Measurements from ENCODE around the gene SFTPA2.
"Not testable (repeated sequence)": the region's sequence is repeated elsewhere in the genome, so short reads cannot be mapped to it uniquely, and the experiment has no call there.

SFTPA2 gene

DNA sequence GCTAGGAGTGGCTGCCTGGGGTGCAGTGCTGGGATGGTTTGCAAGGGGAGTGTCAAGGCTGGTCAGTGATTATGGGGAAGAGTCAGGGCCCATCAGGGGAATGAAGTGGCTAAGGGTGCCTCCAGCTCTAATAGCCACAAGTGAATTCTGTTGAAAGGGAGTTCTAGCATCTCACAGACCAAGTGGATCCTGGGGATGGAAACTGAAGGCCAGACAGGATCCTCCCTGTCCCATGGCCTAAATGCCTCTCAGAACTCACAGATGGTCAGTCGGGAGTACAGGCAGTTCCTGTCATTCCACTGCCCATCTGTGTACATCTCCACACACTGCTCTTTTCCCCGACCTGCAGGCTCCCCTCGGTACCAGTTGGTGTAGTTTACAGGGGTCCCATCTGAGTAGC, 3.2 kb downstream of the SFTPA2 start:
- not testable (repeated sequence) for FAIRE-seq

DNA sequence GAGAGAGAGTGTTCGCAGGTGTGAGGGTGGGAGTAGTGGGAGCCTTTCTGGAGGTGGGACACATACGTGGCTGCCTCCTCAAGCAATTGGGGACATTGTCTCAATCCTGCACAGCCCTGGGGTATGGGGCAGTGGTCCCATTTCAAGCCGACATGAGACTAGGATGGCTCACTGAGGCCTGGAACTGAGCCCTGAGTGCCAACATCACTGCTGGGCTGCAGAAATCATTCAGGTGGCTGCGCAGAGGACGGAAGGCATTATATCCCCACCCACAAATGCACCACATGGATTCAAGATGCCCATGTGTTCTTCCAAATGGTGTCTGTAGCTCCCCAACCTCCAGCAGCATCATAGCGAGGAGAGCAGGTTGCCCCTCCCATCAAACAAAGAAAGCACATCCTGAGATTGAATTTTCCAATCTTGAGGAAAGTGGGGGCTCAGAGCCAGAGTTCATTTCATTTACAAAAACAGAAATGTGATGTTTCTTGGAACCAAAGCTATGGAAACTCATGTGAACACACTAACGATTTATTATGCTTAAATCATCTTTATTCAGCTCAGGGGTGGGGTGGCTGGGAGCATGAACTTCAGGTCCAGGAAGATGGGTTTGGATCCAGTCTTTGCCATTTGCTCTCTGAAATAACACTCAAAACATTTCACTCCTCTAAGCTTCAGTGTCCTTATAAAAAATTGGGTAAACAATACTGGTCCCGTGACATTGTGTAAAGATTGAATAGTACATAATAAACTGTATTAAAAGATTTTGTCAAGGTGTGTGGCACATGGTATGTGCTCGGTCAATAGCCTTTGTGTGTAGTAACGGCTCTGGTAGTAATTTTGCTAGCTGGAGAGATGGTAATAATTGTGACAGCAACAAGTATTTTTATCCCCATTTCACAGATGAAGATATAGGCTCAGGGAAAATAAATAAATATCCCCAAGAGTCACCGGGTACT, 4.6 kb downstream of the SFTPA2 start:
- FAIRE-seq: no peak

DNA sequence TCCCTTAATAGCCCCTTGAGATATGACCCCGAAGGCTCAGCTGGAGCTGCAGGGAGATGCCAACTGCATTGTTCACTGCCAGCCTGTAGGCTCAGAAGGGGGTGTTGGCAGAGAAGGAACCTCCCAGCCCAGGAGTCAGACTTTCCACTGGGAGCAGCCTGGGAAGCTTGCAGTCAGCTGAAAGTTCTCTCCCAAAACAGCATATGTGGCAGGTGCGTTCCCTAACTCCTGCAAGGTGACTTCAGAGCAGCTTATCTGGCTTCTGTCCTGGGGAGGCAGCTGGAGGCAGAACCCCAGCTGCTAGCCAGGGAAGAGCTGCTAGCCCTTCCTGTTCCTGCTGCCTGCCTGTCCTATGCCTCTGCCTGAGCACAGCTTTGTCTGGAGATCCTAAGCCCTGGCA, 8.1 kb downstream of the SFTPA2 start:
- FAIRE-seq: no peak

DNA sequence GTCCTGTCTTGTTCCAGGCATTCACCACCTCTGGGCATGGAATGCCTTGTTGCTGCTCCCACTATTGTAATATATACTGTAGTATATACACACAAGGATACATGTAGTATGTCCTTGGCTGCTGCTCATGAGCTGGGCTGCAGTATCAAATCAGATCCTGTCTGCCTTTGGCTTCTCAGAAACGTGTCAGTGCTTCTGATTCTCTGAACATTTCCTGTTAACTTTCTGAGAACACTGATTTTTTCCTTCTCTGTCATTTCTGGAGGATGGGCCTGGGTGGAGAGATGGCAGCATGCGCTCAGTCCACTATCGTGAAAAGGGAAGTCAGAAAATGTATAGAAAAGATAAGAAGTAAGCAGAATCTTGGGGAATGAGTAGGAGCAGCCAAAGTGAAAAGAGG, 12.2 kb downstream of the SFTPA2 start:
- no peak for FAIRE-seq

DNA sequence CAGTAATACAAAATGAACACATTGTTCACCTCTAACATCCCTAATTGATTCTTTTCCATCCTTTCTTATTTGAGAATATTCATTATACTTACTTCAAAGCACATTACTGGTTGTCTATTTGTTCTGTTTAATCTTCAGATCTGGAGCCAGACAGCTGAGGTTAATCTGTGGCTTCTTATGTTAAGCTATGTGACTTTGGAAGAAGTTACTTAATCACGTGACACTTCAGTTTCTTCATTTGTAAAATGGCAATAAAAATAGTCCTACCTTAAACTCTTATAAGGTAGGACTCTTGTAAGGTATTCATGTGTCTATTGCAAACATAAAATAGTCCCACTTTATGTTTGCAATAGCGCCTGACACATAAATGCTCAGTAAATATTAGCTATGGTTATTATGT, 13.1 kb downstream of the SFTPA2 start:
- not testable (repeated sequence) for FAIRE-seq

DNA sequence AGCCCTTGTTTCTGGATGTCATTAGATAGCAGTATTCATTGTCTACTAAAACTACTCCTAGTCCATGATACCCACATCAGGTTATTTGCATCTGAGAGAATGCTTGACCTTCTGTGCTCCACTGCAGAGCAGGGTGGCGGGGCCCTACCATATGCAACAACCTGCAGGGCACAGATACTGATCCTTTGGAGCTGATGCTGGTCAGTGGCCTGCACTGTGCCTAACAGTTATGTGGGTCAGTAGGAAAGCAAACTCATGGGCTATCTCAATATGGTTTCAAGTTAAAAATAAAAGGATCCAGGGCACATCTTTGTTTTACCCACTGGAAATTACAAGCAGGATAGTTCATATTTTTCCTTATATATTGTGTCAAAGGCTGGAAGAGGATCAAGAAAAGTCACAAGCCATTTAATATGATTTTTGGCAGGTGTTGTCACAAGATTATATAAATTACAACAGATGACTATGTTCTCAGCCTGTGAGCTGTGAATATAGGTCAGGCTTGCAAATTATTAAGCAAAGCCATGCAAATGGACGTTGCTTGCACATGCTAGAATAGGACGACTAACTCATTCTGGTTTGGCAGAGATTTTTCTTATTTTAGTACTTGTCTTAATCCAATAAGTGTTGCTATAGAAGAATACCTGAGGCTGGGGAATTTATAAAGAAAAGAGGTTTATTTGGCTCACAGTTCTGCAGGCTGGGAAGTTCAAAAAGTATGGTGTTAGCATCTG, 15.1 kb downstream of the SFTPA2 start:
- FAIRE-seq: not testable (repeated sequence)

DNA sequence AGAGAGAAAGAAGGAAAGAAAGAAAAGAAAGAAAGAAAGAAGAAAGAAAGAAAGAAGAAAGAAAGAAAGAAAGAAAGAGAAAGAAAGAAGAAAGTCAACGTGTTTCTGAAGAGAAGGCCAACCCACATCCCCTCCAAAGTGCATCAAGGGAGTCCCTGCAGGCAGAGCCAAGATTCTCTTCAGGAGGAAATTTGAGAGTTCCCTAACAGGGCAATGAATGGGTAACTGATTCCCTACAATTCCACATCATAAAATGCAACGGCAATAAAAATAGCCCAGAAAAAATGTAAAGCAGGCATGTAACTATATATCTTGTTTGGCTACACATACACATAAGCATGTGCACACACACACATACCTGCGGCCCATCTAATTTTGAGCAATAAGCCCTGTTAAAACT, 15.8 kb downstream of the SFTPA2 start:
- not testable (repeated sequence) for FAIRE-seq

DNA sequence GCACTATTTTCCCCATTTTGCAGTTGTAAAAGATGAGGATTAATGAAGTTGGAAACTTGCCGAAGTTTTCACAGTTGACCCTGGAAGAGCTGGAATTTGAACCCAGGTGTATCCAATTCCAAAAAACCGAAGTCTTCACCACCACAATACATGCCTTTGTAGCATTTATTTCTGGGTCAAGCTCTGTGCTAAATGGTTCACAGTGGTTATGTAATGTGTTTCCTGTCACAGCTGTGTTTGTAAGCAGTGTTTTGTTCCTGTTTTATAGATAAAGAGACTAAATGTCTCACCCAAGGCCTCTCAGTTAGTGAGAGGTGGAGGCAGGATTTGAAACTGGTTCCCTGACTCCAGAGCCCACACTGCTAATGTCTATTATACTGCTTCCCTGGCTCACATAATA, 17.6 kb downstream of the SFTPA2 start:
- FAIRE-seq: no peak

DNA sequence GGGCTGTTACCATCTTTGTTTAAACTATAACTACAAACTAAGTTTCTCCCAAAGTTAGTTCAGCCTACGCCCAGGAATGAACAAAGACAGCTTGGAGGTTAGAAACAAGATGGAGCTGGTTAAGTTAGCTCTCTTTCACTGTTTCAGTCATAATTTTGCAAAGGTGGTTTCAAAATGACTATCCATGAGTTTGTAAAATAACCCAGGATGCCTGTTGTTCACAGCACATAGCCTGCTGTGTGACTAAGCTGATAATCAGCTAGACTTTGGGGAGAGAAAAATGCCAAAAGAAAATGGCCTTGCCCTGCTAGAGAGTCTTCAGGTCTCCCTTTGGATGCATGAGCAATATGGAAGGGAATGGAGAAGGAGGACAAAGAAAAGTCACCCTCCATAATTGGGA, 19.3 kb downstream of the SFTPA2 start:
- FAIRE-seq: not testable (repeated sequence)

DNA sequence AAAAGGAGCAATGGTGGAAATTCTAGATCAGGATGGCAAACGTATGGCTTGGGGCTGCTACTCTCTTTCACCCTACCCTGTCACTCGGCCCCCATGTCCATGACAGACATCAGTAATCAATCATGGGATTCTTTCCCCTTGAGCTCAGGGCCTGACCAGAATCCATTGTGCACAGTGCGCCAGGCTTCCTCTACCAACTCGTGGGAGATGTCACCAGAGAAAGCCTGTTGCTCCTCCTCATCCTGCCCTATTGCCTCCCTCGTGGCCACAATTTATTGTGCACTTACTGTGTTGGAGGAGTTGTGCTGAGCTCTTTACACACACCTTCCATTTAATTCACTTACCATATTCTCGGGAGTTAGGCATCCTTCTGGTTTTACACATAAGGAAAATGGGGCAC, 21.9 kb downstream of the SFTPA2 start:
- not testable (repeated sequence) for FAIRE-seq

DNA sequence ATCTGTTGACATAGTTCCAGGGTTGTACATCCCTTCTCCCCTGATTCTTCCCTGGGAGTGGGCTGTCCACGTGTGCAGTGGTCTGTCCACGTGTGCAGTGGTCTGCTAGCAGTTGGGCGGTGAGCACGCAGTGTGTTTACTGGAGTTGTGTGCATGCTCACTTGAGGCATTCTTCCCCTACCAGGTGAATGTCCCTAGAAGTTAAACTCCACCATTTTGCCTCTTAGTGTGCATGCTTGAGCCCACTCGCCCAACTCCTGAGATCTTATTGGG, 26.4 kb downstream of the SFTPA2 start:
- FAIRE-seq: not testable (repeated sequence)

DNA sequence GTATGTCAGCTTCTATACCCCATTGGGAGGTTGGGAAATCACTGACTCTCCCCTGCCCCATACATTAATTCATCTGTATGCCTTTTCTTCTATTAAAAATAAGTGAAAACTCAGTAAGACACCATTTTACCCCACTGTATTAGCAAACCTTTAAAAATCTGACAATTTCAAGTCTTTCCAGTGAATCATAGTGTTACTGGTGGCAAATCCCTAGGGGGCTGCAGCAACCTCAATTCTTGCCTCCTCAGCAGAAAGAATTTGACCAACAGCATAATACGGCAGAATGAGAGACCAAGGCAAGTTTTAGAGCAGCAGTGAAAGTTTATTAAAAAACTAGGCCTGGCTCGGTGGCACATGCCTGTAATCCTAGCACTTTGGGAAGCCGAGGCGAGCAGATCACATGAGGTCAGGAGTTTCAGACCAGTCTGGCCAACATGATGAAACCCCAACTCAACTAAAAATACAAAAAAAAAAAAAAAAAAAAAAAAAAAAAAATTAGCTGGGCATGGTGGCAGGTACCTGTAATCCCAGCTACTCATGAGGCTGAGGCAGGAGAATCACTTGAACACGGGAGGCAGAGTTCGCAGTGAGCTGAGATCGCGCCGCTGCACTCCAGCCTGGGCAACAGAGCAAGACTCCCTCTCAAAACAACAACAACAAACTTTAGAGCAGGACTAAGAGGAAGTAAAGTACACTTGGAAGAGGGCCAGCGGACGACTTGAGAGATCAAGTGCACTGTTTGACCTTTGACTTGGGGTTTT, 26.9 kb downstream of the SFTPA2 start:
- not testable (repeated sequence) for FAIRE-seq

DNA sequence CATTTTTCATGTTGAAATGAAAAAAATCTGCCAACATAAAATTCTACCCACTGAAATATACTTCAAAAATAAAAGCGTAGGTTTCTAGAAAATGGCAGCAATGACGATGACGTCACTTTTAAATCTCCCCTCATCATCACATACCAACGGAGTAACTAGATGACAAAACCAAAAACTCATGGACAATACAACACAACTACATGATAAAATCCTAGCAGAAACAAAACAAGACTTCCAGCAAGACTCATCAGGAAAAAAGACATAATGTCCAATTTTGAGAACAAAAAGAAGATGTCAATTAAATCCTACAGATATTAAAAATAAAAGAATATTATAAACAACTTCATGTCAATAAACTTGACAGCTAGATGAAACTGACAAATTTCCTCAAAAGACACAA, 31.9 kb downstream of the SFTPA2 start:
- FAIRE-seq: not testable (repeated sequence)

DNA sequence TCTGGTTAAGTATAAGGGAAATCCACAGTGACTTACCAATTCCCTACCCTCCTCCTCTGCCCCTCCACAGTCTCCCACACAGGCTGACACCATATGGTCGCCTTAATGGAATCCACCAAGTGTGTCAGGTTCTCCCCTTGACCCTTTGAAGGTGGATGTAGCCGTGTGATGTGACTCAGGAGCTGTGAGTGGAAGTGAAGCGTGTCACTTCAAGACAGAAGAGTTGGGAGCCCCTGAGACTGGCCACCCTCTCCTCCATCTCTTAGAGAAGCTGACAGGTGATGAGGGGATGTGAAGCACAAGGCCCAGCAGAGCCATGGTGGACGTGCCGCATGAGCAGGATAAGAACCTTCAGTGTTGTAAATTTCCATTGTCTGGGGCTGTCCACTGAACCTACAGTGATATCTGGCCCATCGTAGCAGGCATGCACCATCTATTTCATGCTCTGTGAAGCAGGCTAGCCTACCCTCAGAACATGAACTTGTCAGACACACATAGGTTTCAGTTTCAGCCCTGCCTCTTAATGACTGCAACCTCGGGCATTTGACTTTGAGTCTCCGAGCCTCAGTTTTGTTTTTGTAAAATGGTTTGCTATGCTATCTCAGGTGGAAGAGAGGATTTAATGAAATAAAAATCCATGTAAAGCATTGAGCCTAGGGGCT, 35.0 kb downstream of the SFTPA2 start:
- FAIRE-seq: not testable (repeated sequence)

DNA sequence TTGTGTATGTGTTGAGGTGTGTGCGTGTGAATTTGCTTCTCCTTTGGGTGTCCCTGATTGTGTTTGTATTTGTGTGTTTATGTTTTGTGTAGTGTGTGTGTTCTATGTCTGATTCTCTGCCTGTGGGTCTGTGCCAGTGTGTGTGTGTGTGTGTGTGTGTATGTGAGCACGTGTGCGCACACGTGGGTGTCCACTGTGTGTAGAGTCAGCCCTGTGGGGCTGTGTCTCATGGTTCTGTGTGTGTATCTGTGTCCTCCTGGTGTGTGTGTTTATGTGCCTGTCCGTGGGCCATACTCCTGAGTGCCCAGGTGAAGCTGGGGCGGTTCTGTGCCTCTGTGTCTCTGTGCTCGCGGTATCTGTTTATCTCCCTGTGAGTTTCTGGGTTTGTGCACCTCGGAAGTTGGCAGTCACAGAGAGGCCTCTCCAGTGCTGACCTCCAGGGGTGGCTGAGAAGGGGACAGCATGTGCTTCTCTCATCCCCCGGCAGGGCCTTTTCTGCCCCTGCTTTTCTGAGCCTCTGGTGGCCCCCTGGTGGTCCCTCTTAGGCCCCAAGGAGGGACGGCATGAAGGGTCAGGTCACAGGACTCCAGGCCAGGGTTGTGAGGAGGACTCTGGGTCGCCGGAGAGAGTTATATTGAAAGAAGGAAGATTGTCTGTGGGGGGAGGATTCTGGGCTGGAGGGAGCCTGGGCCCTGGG, 36.9 kb downstream of the SFTPA2 start:
- not testable (repeated sequence) for FAIRE-seq

DNA sequence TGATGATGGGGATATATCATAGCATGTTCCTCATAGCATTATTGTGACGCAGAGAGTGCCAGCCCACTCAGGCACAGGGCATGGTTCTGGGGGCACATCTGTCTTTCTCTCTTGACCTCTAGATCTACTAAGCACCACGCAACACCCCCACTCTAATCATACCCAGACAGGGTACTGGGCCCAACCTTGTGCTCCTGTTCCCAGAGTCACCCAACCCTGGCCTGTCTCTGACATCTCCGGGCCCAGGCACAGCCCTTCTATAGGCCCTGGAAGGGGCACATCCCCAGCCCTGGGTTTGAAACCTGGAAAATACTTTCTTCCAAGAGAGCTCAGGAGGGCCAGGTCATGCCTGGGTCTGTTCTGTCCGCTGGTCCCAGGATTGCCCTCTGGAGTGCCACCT, 37.7 kb downstream of the SFTPA2 start:
- FAIRE-seq: not testable (repeated sequence)

DNA sequence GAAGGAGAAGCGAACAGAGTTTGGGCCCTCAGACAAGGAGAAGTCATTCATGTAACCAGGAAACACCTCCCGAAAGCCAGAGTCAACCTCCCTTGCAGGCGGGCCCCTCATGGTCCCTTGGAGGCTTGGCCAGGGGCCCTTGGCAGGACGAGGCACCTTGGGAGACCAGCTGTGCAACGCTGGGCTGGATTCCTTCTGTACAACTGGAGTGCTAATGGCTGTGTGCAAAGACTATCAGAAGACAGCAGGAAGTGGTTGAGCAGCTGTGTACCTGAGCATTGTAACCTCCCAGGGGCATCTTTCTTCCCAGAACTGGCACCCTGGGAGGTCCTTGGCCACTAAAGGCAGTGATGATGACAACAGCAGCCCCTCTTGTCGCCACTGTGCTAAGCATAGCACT, 38.5 kb downstream of the SFTPA2 start:
- FAIRE-seq: not testable (repeated sequence)

DNA sequence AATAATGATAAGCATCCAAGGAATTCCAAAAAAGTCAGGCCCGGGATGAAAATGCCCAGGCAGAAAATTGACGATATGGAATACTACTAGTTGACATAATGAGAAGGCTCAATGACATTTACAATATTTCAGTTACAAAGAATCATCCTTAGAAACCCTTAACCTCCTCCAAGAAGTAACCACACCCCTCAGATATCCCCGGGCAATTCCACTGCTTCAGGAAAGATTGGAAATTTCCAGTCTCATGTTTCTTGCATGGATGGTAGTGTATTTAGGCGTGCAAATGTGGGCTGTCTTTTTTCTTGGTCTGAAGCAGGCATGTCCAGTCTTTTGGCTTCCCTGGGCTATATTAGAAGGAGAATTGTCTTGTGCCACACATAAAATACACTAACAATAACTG, 42.6 kb downstream of the SFTPA2 start:
- not testable (repeated sequence) for FAIRE-seq

DNA sequence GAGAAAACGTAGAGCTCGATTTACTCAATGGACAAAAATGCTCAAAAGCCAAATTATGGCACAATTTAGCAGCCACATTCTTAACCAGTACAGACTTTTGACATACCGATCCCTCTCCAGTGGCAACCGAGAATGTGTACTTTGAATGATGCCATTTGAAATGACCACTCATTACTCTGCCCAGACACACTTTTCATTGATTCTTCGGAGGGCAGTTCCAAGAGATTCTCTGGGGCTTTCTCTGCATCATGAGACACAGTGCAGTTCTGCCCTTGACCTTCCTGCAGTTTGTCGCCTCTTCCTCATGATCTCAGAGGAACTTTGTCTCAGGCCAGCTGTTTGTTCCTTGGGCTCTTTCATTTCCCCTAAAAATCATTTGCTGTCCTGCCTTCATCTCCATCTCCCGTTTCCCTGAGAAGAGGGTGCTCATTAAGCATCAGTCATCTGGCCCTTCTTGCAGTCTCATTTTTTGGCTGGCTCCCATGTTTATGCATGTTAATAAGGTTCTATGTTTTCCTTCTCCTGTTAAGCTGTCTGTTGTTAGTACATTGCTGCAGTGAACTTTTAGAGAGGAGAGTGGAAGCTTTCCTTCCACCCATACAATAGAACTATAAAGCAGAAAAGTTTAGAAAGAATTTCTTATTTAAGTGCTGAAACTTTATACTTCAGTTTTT, 43.5 kb downstream of the SFTPA2 start:
- not testable (repeated sequence) for FAIRE-seq

DNA sequence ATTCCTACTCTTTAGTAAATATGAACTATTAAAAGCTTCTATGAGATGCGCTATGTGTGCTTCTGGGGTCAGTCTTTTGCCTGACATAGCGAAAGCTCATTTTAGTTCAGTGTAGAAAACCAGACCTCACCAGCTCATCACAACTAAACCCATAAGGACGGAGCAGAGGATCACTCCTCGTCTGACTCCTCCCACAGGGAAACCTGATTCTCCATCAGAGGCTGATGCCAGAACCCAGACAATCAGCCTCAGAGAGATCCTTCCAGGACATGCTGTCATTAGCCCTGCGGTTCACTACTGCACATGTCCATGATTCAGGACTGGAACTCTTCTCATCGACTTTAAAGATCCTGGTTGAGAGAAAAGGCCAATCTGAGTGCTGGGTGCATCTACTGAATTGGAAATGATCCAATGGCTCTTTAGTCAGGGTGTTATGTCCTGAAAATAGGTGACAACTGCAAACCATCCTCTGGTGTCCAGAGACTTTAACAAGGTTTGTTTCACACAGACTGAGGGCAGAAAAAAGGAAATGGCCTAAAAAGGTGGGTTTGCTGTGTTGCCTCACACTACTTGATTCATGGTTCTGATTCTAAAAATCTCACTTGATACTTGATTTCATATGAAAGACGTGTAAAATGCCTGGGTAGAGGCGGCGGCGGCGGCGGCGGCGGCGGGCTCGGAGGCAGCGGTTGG, 48.2 kb downstream of the SFTPA2 start, which contains the start of gene EIF5AL1:
Gene EIF5AL1, plus strand, starts transcription at position 643 of the 693 bp plus-strand sequence. CDS start 117 bp downstream, outside the sequence.
- not testable (repeated sequence) for FAIRE-seq

Measured in TTC549 (cell line).